HG02885 (cell line): ENCODE data around the gene TSGA10IP.
"Not testable (repeated sequence)": the region's sequence is repeated elsewhere in the genome, so short reads cannot be mapped to it uniquely, and the experiment has no call there.

Experiments used
- ATAC-seq: cut with Tn5 transposase; IDR thresholded peaks from one replicate; pipeline ENCODE4 v1.9.1; 2021; ENCODE audit warnings: mild to moderate bottlenecking; ENCODE audit not compliant: unreplicated experiment, poor library complexity

TSGA10IP gene

DNA sequence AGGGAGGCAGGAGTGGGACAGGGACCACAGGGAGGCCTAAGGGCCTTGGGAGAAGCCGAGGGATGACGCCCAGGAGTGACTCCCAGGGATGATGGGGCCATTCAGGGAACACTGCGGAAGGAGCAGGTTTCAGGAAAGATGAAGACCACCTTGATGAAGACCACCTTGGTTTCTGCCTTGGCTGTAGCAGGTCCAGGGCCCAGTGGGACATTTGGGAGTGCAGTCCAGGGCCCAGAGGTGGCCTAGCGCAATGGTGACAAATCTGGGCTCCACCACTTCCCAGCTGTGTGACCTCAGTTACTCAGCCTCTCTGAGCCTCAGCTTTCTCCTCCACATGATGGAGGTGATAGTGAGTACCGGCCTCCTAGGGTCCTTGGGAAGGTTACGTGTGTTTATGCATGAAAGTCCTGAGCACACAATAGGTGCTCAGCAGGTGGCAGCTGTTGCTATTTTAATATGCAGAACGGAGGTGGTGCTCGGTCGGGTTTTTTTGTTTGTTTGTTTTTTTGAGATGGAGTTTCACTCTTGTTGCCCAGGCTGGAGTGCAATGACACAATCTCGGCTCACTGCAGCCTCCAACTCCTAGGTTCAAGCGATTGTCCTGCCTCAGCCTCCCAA lies 770 bp downstream of the TSGA10IP start:
- ATAC-seq: no peak

- no peak for ATAC-seq
Observed at GRCh38 chr11:65946655-65947054, 1.4 kb downstream of the TSGA10IP start.

DNA sequence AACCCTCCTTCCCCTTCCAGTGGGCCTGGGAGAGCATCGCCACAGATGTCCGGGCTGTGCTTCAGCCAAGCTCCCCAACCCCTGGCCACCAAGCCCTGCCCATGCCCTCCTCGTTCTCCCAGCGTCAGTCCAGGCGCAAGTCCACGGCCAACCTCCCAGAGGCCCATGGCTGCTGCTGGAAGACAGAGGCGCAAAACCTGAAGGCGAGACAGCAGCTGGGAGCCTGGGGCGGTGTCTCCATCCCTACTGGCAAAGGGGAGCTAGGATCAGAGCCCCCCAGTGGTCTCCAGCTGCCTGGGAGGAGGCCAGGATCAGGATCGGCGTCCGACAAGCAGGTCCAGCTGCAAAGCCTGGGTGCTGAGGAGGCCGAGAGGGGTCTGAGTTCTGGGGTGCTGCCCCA lies 1.9 kb downstream of the TSGA10IP start:
- ATAC-seq: no peak

- ATAC-seq: no peak
Observed at GRCh38 chr11:65947603-65948125, 2.4 kb downstream of the TSGA10IP start.

- ATAC-seq: not testable (repeated sequence)
Observed at GRCh38 chr11:65950711-65951110, 5.4 kb downstream of the TSGA10IP start.

GRCh38 chr11:65951641-65952040 lies 6.4 kb downstream of the TSGA10IP start:
- ATAC-seq: not testable (repeated sequence)

DNA sequence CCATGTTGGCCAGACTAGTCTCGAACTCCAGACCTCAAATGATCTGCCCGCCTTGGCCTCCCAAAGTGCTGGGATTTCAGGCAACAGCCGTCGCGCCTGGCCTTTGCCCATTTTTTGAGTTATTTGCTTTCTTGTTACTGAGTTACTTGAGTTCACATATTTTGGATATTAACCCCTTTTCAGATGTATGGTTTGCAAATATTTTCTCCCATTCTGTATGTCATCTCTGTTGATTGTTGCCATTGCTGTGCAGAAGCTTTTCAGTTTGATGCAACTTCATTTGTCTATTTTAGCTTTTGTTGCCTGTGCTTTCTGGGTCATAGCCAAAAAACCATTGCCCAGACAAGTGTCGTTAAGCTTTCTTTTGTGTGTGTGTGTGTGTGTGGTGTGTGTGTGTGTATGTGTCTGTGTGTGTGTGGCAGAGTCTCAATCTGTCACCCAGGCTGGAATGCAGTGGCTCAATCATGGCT lies 6.8 kb downstream of the TSGA10IP start:
- no peak for ATAC-seq

GRCh38 chr11:65953471-65953870 lies 8.2 kb downstream of the TSGA10IP start:
- no peak for ATAC-seq

GRCh38 chr11:65954771-65955170 lies 9.5 kb downstream of the TSGA10IP start:
- no peak for ATAC-seq

- ATAC-seq: no peak
Observed at GRCh38 chr11:65958291-65958690, 13.0 kb downstream of the TSGA10IP start.

GRCh38 chr11:65958774-65959420 lies 13.6 kb downstream of the TSGA10IP start:
- ATAC-seq: no peak

DNA sequence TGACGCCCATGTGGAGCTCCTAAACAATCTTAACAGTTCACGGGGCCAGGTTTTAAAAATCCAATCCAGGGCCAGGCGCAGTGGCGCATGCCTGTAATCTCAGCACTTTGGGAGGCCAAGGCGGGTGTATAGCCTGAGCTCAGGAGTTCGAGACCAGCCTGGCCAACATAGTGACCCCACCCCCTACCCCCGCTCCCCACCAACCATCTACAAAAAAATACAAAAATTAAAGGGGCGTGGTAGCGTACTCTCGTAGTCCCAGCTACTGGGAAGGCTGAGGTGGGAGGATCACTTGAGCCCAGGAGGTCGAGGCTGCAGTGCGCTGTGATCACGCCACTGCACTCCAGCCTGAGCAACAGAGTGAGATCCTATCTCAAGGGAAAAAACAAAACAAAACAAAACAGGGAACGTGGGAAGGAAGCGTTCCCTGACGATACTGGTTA lies 15.6 kb downstream of the TSGA10IP start:
- no peak for ATAC-seq

- ATAC-seq: peak; percentile 92
Observed at GRCh38 chr11:65961267-65962140, 16.2 kb downstream of the TSGA10IP start, which contains the start of gene SART1. SART1 (plus strand) TSS chr11:65961734; CDS start chr11:65961781, 47 bp downstream.

GRCh38 chr11:65962141-65962564 lies 16.9 kb downstream of the TSGA10IP start:
- no peak for ATAC-seq

DNA sequence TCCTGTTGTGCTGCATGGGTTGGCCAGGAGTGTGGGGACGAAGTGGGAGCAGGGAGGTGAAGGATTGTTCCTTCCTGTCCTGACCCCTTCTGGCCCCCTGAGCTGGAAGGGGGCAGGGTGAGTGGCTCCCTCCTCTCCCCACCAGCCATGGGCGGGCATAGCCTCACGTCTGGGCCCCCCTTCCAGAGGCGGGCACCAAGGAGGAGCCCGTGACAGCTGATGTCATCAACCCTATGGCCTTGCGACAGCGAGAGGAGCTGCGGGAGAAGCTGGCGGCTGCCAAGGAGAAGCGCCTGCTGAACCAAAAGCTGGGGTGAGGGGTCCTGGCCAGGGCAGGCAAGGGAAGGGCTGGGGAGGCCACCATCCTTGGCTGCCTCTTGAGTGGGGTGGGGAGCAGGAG lies 19.6 kb downstream of the TSGA10IP start:
- no peak for ATAC-seq

DNA sequence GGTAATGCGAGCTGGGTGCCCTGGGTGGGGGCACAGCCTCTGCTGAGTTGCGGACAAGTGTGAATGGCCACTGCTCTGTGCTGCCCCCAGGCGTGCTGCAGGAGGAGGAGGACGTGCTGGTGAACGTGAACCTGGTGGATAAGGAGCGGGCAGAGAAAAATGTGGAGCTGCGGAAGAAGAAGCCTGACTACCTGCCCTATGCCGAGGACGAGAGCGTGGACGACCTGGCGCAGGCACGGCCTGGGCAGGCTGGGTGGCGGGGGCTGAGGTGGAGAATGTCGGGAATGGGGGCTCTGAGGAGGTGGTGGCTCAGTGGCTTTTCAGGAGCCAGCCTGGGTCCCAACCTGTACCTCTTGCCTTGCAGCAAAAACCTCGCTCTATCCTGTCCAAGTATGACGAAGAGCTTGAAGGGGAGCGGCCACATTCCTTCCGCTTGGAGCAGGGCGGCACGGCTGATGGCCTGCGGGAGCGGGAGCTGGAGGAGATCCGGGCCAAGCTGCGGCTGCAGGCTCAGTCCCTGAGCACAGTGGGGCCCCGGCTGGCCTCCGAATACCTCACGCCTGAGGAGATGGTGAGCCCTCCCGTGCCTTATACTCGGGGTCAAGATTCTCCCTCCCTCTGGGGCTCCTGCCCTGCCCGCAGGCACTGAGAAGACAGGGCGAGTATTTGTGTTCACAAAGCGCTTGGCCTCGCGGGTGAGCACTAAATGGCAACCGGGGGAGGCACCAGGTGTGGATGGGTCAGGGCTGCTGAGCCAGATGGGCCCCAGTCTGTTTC lies 20.9 kb downstream of the TSGA10IP start:
- ATAC-seq: no peak

DNA sequence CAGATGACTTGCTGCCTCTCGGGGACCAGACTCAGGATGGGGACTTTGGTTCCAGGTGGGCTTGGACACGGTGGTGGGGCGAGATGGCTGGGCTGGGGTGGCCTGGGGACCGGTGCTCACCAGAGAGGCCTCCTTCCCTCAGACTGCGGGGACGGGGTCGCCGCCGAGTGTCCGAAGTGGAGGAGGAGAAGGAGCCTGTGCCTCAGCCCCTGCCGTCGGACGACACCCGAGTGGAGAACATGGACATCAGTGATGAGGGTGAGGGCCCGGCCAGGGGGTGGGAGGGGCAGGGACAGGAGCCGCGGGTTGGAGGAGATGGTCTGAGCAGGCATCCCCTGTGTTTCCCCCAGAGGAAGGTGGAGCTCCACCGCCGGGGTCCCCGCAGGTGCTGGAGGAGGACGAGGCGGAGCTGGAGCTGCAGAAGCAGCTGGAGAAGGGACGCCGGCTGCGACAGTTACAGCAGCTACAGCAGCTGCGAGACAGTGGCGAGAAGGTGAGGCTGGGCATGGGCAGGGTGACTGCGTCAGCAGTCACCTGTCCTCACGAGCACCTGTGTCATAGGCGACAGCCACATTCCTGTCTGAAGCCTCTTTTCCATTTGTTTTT lies 22.2 kb downstream of the TSGA10IP start:
- ATAC-seq: no peak

GRCh38 chr11:65968600-65969482 lies 23.6 kb downstream of the TSGA10IP start:
- no peak for ATAC-seq

DNA sequence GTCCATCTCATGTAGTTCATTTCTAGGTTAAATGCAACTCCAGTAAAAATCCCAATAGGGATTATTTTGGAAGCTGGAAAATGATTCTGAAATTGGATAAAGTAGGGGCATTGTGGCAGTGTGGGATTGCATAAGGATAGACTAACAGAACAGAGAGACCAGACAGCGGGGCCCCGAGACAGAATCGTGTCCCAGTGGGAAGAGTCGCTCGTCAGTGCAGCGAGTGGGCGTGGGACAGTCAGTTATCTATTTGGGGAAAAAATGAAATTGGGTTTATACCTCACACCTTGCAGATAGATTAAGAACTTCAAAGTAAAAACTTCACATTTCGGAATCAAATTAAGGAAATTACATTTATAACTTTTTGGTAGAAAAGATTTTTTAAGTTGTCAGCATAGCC lies 26.8 kb downstream of the TSGA10IP start:
- no peak for ATAC-seq
